RWPE2 (cell line): Measurements from ENCODE around the gene PFKP.

Experiments
- ATAC-seq: fragments of 200-7000 bp; cut with Tn5 transposase; 3 replicates; pipeline ENCODE4 v1.9.1; 2021; ENCODE audit warnings: low read depth
- DNase-seq: peaks from one replicate; pipeline ENCODE4 v3.0.0-alpha.2; 2020; ENCODE audit warnings: low spot score
- H3K27ac ChIP-seq: fragments of 450-650 bp; 2 replicates; pipeline ENCODE4 v1.5.1; 2017; ENCODE audit warnings: mild to moderate bottlenecking; ENCODE audit not compliant: poor library complexity, severe bottlenecking
- H3K27me3 ChIP-seq: fragments of 250-450 bp; sonication (Bioruptor Pico); 2 replicates; pipeline ENCODE4 v1.5.1; 2021; ENCODE audit warnings: mild to moderate bottlenecking, moderate library complexity; ENCODE audit not compliant: insufficient read depth, poor library complexity, severe bottlenecking
- H3K36me3 ChIP-seq: fragments of 250-450 bp; sonication (Bioruptor Pico); 2 replicates; pipeline ENCODE4 v1.5.1; 2020; ENCODE audit warnings: low read depth, mild to moderate bottlenecking, moderate library complexity
- H3K4me1 ChIP-seq: fragments of 250-450 bp; sonication (Bioruptor Pico); 2 replicates; pipeline ENCODE4 v1.5.1; 2021; ENCODE audit warnings: mild to moderate bottlenecking, moderate library complexity; ENCODE audit not compliant: insufficient read depth, poor library complexity, severe bottlenecking
- H3K4me3 ChIP-seq: fragments of 250-450 bp; sonication (Bioruptor Pico); 2 replicates; pipeline ENCODE4 v1.5.1; 2021; ENCODE audit warnings: mild to moderate bottlenecking, moderate library complexity; ENCODE audit not compliant: severe bottlenecking
- H3K9me3 ChIP-seq: fragments of 250-450 bp; sonication (Bioruptor Pico); 2 replicates; pipeline ENCODE4 v1.5.1; 2021; ENCODE audit warnings: mild to moderate bottlenecking, moderate library complexity; ENCODE audit not compliant: severe bottlenecking
- TF ChIP-seq, protein P1 (sequence below): fragments of 450-650 bp; IDR thresholded peaks from one replicate; pipeline ENCODE4 v1.5.1; 2017; ENCODE audit warnings: mild to moderate bottlenecking, moderate library complexity; ENCODE audit not compliant: poor library complexity, severe bottlenecking

Gene PFKP

GRCh38 chr10:3109633-3110032, 42.3 kb downstream of the PFKP start:
- peak overlapping the region; percentile 95 for H3K27ac ChIP-seq
- ATAC-seq: no peak
- H3K36me3 ChIP-seq: peaks cover 81% of the 10 kb centered on the region
- TF ChIP-seq, protein P1, sequence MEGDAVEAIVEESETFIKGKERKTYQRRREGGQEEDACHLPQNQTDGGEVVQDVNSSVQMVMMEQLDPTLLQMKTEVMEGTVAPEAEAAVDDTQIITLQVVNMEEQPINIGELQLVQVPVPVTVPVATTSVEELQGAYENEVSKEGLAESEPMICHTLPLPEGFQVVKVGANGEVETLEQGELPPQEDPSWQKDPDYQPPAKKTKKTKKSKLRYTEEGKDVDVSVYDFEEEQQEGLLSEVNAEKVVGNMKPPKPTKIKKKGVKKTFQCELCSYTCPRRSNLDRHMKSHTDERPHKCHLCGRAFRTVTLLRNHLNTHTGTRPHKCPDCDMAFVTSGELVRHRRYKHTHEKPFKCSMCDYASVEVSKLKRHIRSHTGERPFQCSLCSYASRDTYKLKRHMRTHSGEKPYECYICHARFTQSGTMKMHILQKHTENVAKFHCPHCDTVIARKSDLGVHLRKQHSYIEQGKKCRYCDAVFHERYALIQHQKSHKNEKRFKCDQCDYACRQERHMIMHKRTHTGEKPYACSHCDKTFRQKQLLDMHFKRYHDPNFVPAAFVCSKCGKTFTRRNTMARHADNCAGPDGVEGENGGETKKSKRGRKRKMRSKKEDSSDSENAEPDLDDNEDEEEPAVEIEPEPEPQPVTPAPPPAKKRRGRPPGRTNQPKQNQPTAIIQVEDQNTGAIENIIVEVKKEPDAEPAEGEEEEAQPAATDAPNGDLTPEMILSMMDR: no peak
- no peak overlapping the region for H3K4me3 ChIP-seq
- no peaks in the 10 kb centered on the region for H3K9me3 ChIP-seq
- peaks cover 14% of the 10 kb centered on the region for H3K4me1 ChIP-seq
- no peaks in the 10 kb centered on the region for H3K27me3 ChIP-seq
- DNase-seq: no peak

DNA sequence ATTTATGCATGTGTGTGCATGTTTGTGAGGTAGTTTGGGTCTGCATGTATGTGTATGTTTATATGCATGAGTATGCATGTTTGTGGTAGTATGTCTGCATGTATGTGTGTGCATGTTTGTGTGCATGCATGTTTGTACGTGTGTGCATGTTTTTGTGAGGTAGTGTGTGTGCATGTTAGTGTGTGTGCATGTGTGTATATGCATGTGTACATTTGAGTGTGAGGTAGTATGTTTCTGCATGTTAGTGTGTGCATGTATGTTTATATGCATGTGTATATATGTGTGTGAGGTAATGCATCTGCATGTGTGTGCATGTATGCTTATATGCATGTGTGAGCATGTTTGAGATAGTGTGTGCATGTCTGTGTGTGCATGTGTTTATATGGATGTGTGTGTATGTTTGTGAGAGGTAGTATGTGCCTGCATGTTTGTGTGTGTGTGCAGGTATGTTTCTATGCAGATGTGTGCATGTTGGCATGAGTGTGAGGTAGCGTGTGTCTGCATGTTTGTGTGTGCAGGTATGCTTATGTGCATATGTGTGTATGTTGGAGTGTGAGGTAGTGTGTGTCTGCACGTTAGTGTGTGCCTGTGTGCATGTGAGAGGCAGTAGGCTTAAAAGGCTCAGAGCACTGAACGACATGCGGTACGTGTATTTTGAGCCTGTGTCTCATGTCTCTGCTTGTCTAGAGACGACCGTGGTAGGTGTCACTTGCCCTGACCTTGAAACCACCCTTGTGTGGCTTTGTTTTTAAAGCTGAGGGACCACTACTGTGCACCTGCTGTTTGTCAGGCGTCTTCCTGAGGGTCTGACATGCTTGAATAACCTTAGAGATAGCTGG, 43.7 kb downstream of the PFKP start:
- H3K27me3 ChIP-seq: no peaks in the 10 kb centered on the region
- ATAC-seq (no peak), DNase-seq (no peak)
- TF ChIP-seq, protein P1: no peak
- H3K4me3 ChIP-seq: no peak overlapping the region
- H3K36me3 ChIP-seq: peaks cover 76% of the 10 kb centered on the region
- no peaks in the 10 kb centered on the region for H3K9me3 ChIP-seq
- H3K4me1 ChIP-seq: peaks cover 14% of the 10 kb centered on the region
- H3K27ac ChIP-seq: no peak overlapping the region

GRCh38 chr10:3111621-3112163, 44.3 kb downstream of the PFKP start:
- peaks cover 14% of the 10 kb centered on the region for H3K4me1 ChIP-seq

DNA sequence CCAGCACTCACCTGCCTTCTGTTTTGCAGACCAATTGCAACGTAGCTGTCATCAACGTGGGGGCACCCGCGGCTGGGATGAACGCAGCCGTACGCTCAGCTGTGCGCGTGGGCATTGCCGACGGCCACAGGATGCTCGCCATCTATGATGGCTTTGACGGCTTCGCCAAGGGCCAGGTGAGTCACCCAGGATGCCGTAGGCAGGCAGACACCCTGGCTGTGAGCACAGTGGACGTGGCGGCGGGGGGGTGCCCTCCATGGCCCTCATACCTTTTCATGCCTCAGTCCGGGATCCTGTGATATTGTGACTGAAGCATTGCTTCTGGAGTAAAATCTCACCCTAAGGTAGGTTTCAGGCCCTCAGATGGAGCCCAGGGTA, 46.0 kb downstream of the PFKP start:
- no peaks in the 10 kb centered on the region for H3K4me1 ChIP-seq
- H3K27ac ChIP-seq: no peak overlapping the region
- TF ChIP-seq, protein P1: no peak
- no peak for ATAC-seq
- no peak for DNase-seq
- H3K27me3 ChIP-seq: no peaks in the 10 kb centered on the region
- peaks cover 93% of the 10 kb centered on the region for H3K36me3 ChIP-seq
- H3K4me3 ChIP-seq: no peak overlapping the region
- H3K9me3 ChIP-seq: no peaks in the 10 kb centered on the region

More at GRCh38 chr10:3111621-3112163, 44.3 kb downstream of the PFKP start:
- H3K9me3 ChIP-seq: no peaks in the 10 kb centered on the region
- H3K27me3 ChIP-seq: no peaks in the 10 kb centered on the region
- no peak overlapping the region for H3K27ac ChIP-seq
- TF ChIP-seq, protein P1: no peak
- no peak for ATAC-seq
- no peak overlapping the region for H3K4me3 ChIP-seq
- no peak for DNase-seq
- peaks cover 83% of the 10 kb centered on the region for H3K36me3 ChIP-seq

DNA sequence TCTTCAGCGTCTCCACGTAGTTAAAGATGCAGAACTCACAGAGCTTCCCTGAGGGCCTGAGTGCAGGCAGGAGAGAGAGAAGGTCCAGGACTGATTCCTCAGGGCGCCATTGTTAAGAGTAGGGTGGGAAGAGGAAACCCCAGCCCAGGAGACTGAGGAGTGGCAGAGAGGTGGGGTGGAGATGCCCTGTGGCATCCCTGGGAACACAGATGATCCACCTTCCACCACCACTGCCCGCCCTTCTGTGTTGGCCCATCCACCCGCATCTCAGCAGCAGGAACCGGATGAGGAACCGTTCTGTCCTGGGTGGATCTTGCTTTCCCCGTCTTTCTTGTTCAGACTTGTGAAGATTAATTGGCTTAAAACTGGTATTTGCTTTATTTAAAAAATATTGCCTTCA, 48.3 kb downstream of the PFKP start:
- no peak overlapping the region for H3K4me3 ChIP-seq
- peaks cover 92% of the 10 kb centered on the region for H3K36me3 ChIP-seq
- H3K27me3 ChIP-seq: no peaks in the 10 kb centered on the region
- no peak for DNase-seq
- TF ChIP-seq, protein P1: no peak
- H3K4me1 ChIP-seq: no peaks in the 10 kb centered on the region
- ATAC-seq: no peak
- H3K27ac ChIP-seq: no peak overlapping the region
- H3K9me3 ChIP-seq: no peaks in the 10 kb centered on the region
